ENCODE measurements around the gene SLC8A2.

DNA sequence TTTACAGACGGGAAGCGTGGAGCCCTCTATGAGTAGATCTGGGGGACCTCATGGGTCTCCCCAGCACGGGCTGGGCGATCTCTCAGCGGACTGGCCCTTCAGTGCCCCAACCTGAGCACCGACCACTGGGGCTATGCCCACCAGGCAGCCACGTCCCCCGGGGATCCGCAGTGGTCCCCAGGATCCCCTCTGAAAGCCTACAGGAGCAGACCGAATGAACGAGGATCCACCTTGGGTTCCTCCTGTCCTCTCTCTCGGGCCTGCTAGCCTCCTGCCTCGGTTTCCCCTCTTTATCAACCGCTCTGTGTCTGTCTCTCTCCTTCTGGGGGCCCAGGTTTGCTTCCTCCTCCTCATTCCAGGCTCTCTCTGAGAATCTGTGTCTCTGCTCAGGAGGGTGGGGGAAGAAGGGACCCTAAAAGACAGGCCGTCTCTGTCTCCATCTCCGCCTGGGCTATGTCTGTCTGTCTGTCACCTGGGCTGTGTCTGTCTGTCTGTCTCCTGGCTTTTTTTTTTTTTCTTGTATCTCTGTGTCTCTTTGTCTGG, 50.4 kb downstream of the SLC8A2 start:
- TF ChIP-seq CTCF (IDR thresholded peaks at IDR 0.05; ENCODE audit: low read length) (no peak), EZH2 (optimal IDR thresholded peaks at IDR 0.05; ENCODE audit: low read depth, low read length) (no peak), EZH2phosphoT487 (IDR thresholded peaks at IDR 0.05; ENCODE audit: low read length) (no peak)
